Left renal cortex interstitium (tissue), 4 donors: ENCODE results near the gene FOS. TPM values are rescaled to one million over a fixed set of nuclear protein-coding genes. Genes with fewer than 3 reads are reported as not detected.
A peak's percentile ranks its signal among the peaks of the same experiment; 100 is the strongest.
"Not testable (repeated sequence)": the region's sequence is repeated elsewhere in the genome, so short reads cannot be mapped to it uniquely, and the experiment has no call there.

Experiments used
- DNase-seq, 4 donors: peaks; one replicate each; pipeline ENCODE4 v3.0.0-alpha.2; 2013; ENCODE audit warnings: low read depth in 4 of 4, low spot score in 2 of 4, missing footprints in 1 of 4
- polyA plus RNA-seq, 4 donors: library from polyadenylated mRNA; unstranded; fragments of 120-200 nt; gene quantifications; one replicate each; pipeline ENCODE4 v1.2.1, GENCODE V29; 2013; ENCODE audit not compliant: insufficient read length in 4 of 4

The FOS gene
- polyA plus RNA-seq, 4 donors, result 42.5 to 913 (median 86.9) TPM

DNA sequence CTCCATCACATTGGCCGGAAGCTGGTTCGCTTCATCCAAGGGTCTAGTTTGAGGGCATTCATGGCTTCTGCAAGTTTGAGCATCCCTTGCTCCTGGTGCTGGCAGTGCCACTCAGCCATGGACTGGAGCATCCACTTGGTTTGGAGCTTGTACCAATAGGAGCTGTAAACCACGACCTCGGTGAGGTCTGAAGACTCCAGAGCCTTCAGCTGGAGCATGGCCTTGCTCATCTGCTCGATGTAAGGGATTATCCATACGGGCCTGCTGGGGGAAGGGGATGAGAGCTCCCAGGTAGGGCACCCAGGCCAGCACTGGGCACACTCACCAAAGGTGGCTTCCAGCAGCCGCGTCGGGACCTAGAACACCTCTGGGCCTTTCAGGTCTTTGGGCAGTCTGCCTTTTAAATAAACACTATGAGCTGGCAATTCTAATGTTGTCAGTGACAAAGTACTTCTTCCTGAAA lies 13.5 kb downstream of the FOS start:
- no peak for DNase-seq

DNA sequence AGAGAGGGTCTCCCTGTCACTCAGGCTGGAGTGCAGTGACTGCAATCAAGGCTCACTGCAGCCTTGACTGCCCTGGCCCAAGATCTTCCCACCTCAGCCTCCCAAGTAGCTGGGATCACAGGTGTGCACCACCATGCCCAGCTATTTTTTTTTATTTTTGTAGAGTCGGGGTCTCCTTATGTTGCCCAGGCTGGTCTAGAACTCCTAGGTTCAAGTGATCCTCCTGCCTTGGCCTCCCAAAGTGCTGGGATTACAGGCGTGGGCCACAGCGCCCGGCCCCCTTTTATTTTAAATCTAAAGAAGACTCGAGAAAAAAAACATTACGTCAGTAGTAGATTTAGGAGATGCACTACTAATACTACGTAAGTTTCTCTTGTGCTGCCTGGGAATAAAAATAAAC lies 14.3 kb downstream of the FOS start:
- DNase-seq, result no peak

- peak; percentile 80 to 96 (median 95) for DNase-seq
Observed at GRCh38 chr14:75293920-75294648, 15.5 kb downstream of the FOS start.

GRCh38 chr14:75294649-75295033 lies 16.0 kb downstream of the FOS start:
- peak in 1 of 4 donors; percentile 45 for DNase-seq

DNA sequence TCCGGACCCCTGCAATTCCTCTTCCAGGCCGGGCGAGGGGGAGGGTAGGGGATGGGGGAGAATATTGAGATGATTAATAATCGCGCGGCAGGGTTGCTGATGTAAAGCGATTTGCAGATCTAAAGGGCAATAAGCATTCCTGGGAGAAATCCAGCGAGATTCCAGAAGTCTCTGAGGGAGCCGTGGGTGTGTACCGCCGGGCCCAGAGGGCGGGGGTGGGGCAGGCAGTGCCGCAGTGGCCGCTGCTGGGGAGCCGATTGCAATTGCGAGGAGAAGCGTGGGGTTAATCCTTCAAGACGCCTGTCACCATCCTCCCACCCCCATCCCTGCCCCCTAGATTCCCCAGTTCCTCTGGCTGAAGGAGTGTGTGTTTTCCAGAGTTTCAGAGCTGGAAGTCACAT lies 16.4 kb downstream of the FOS start:
- no peak for DNase-seq

DNA sequence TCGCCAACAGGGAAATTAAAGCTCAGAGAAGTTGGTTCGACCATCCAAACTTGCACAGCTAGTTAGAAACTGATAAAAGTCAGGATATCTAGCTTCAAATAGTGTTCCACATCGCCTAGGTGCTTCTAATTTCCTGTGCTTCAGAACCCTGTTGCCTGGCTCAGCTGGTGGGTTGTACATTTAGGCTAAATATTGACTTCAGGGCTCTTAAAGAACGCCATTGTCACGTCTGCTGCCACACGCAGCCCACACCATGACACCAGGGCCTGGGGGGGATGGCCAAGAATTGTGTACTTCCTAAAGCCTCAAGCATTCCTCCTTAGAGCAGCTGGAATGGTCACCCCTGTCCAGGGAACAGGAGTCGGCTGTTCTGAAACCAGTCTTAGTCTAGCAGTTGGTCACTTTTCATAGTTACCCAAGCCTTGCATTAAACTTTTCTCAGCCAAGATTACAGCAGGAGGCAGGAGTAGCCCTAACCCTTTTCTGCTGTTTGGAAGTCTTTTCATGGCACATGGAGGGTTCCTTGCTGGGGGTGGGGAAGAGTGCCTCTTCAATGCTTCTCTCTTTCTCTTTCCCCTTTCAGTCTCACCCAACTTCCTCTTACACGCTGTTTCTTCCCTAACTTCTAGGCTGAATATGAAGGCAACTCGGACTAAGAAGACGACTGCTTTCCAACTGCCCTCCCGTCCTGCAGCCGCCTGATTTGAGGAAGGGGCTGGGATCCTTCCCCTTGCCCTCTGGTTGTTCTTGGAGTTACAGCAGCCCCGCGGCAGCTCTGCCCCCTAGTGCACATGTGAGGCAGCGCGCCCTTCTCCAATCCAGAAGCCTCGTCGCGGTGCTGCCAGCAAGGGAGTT lies 17.1 kb downstream of the FOS start:
- DNase-seq, result peak in 3 of 4 donors; percentile 69 to 78 (median 74)

- no peak for DNase-seq
Observed at GRCh38 chr14:75297411-75298040, 18.9 kb downstream of the FOS start.

GRCh38 chr14:75298187-75298965 lies 19.7 kb downstream of the FOS start:
- DNase-seq, result no peak

DNA sequence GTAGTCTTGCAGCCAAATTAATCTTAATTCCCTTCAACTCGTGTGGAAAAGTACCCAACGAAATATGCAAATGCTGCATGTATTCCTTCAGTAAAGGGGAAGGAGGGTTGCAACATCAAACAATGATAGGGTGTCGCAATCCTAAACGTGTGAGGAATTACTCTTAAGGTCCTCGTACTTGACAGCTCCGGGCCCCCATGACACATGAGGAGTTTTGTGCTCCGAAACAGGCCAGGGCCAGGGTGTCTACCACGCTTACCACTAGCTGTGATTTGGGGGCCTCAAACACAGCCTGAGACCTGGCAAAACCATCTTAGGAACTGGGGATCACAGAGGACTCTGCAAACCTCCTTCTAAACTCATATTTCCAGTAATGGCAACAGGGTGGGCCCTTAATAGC lies 20.4 kb downstream of the FOS start:
- DNase-seq, result no peak

DNA sequence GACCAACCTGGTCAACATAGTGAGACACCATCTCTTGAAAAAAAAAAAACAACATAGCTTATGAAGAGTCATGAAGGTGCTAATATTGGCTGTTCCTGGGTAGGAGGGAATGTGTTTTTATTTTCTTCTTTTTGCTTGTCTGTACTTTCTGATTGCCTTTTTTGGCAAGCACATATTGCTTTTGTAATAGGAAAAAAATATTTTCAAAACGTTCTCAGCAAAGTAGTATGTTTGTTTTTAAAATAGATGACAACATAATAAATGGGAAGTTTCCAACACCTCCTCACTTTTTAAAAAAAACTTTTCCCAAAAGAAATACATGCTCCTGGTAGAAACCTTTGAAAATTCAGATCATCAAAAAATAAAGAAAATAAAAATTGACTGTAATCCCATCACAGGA lies 20.9 kb downstream of the FOS start:
- no peak for DNase-seq

- DNase-seq, result no peak
Observed at GRCh38 chr14:75301666-75302325, 23.2 kb downstream of the FOS start.

DNA sequence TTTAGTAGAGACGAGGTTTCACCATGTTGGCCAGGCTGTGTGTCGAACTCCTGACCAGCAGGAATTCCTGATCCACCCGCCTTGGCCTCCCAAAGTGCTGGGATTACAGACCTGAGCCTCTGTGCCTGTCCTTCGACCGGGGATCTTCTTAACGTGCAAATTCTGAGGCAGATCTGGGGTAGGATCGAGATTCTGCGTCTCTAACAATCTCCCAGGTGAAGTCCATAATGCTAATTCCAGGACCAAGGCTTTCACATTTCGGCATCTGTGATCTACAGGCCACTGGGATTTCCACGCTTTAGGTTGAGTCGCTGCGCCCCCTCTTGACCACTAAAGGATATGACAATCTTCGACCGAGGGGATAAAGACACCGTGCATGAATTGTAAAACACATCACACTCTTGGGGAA lies 24.8 kb downstream of the FOS start:
- DNase-seq, result peak in 2 of 4 donors; percentile 54 to 59

- DNase-seq, result not testable (repeated sequence)
Observed at GRCh38 chr14:75306410-75306809, 27.8 kb downstream of the FOS start.

GRCh38 chr14:75306927-75307699 lies 28.5 kb downstream of the FOS start:
- DNase-seq, result no peak

DNA sequence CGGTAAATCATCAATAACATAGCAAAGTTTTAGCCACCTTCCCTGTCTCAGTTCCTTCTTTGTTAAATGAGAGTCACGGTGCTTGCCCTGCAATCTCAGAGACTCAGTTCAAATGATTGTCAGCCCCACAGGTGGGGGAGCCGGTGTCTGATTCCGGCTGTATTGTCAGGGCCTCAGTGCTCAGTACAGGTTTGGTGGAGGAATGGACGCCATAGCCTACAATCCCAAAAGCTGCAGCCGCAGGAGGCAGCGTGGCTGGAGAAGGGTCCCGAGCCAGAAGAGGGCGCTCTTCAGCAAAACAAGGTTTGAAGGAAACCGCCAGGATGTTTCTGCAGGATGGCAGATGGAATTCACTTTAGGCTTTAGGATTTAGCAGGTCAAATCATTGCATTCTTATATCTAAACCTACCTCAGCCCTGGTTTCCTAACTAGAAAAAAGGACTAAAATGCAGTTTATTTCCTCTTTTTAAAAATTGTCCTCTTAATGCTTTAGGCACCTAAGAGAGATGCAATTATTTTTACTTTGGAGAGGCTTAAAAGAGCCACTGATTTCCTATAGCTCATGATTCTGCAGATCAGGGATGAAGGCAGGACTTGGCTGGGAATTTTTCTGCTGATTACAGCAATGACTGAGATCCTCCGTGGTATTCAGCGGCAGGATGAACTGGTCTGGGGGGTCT lies 29.2 kb downstream of the FOS start:
- peak in 3 of 4 donors; percentile 64 to 86 (median 77) for DNase-seq

- not testable (repeated sequence) for DNase-seq
Observed at GRCh38 chr14:75308991-75309390, 30.4 kb downstream of the FOS start.

DNA sequence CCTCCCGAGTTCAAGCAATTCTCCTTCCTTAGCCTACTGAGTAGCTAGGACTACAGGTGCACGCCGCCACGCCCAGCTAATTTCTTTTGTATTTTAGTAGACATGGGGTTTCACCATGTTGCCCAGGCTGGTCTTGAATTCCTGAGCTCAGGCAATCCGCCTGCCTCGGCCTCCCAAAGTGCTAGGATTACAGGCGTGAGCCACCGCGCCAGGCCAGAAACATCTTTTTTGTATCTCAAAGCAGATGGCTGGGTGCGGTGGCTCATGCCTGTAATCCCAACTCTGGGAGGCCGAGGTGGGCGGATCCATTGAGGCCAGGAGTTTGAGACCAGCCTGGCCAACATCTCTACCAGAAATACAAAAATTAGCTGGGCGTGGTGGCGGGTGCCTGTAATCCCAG lies 30.9 kb downstream of the FOS start:
- not testable (repeated sequence) for DNase-seq

DNA sequence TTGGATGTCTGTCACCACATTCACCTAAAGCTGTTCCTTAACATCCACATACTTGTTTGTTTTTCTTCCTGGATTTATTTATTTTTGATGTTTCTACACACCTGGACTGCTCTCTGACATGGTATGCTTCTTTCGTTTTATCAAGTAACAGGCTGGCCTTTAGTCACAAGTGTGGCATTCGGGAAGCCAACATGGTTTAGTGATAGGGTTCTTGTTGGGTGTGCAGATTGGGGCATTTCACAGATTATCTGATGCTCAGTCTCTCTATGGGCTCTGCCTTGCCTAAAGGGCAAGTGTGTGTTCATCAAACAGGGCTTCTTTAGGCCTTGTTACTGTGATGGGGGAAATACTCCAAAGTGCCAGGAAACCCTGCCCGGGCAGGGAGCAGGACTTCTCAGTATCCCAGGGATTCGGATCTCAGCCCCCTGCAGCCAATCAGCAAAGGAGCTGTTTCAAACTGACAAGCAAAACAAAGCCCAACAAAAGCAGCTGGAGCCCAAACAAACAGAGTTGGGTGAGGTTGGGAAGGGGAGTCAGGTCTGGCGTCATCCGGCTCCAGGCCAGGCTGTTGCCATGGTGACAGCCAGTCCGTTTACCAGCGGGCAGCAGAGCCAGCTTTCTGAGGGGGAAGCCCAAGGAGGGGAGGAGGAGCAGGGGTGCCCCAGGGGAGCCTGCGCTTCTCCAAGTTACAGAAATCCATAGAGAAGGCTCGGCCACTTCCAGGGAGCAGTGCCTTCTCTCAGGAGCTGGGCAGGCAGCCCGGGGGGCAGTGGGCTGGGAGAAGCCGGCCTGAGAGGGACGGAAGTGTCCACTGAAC lies 31.9 kb downstream of the FOS start:
- DNase-seq, result peak; percentile 45 to 70 (median 58)
